Fibroblast of pulmonary artery (primary cell): ENCODE measurements around the gene PTPRH.

Source experiments
- DNase-seq: peaks from one replicate; pipeline ENCODE4 v3.0.0-alpha.2; 2010; ENCODE audit warnings: low read depth
- H3K4me3 ChIP-seq: replicated peaks from 2 replicates; pipeline ENCODE4 v1.5.1; 2011; ENCODE audit warnings: low read depth, mild to moderate bottlenecking, control low read depth, low read length, moderate library complexity
- CTCF ChIP-seq: IDR thresholded peaks from 2 replicates; pipeline ENCODE4 v1.5.1; 2011; ENCODE audit warnings: mild to moderate bottlenecking, control low read depth, low read length, inconsistent platforms; ENCODE audit errors: missing control alignments

Gene PTPRH

GRCh38 chr19:55178781-55179599 lies 30.3 kb downstream of the PTPRH start:
- H3K4me3 ChIP-seq = peak overlapping the region; percentile 44
- DNase-seq = peak; percentile 80
- no peak for TF ChIP-seq CTCF

- no peak for DNase-seq
- TF ChIP-seq CTCF = no peak
- no peak overlapping the region for H3K4me3 ChIP-seq
These were observed 33.2 kb downstream of the PTPRH start for GRCh38 chr19:55176076-55176475.

GRCh38 chr19:55175117-55175867 lies 34.0 kb downstream of the PTPRH start:
- DNase-seq = no peak

GRCh38 chr19:55174425-55175116 lies 34.7 kb downstream of the PTPRH start:
- H3K4me3 ChIP-seq = no peak overlapping the region
- no peak for TF ChIP-seq CTCF
- DNase-seq = no peak

More at GRCh38 chr19:55175117-55175867, 34.0 kb downstream of the PTPRH start:
- TF ChIP-seq CTCF = no peak
- H3K4me3 ChIP-seq = no peak overlapping the region

GRCh38 chr19:55173714-55174409 lies 35.4 kb downstream of the PTPRH start:
- TF ChIP-seq CTCF = peak; percentile 19
- H3K4me3 ChIP-seq = peak overlapping the region; percentile 56
- DNase-seq = peak; percentile 78

GRCh38 chr19:55173186-55173713 lies 36.1 kb downstream of the PTPRH start:
- no peak for DNase-seq
- no peak for TF ChIP-seq CTCF
- peak overlapping the region; percentile 56 for H3K4me3 ChIP-seq
